GM18858 (cell line): Measurements from ENCODE around the gene DDAH2.

Experiments used
- ATAC-seq: cut with Tn5 transposase; IDR thresholded peaks from one replicate; pipeline ENCODE4 v1.9.1; 2021; ENCODE audit not compliant: unreplicated experiment

Gene DDAH2

DNA sequence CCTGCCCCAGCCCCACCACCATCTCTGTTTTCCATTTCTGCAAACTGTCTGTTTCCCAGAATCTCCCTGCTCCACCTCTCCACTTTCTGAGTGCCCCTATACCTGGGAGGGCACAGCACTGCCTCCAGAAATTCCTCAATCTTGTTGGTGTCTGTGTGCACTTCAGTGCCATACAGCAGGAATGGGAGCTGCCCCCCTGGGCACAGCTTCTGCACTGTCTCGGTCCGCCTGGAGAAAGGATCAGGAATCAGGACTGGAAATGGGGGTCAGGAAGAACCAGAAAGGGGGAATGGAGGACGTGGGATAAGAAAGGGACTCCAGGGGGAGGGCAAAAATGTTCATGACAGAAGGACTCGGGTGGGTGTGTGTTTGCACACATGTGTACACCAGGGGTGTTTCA, 4.6 kb upstream of the DDAH2 start:
- no peak for ATAC-seq

DNA sequence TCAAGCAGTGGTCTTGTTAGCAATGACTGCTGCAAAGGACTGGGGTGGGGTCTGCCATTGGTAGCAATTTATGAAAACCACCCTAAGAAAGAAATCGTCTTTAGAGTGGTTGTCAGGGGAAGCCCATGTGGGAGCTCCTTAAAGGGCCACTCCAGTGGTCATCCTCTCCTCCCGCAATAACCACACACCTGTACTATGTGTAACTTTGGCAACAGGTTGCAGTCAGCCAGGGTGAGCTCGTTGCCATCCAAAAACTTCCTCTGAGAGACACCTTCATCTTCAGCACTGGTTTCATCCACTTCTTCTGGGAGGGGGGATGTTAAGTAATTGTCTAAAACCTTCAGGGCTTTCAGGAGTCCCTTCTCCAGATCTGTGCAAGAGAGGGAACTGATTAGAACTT, 2.9 kb upstream of the DDAH2 start:
- ATAC-seq, result no peak

DNA sequence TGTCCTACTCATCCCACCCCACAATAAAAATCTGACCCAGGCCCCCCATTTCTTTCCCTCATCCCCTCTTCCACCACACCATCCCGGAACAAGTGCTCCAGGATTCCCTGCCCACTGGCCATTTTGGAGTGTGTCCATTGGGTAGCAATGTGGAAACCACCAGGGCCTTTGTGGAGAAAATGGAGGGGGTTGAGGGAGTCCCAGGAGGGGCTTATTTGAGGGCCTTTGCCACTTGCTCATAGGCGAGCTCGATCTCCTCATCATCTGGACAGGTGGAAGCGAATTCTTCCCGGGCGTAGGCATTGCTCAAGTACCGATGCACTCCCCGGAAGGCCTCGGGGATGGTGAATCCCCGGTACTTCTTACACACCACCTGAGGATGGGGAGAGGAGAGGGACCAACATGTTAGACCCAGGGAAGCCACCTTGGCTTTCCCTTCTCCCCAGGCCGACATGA, 1.6 kb upstream of the DDAH2 start:
- ATAC-seq, result no peak

DNA sequence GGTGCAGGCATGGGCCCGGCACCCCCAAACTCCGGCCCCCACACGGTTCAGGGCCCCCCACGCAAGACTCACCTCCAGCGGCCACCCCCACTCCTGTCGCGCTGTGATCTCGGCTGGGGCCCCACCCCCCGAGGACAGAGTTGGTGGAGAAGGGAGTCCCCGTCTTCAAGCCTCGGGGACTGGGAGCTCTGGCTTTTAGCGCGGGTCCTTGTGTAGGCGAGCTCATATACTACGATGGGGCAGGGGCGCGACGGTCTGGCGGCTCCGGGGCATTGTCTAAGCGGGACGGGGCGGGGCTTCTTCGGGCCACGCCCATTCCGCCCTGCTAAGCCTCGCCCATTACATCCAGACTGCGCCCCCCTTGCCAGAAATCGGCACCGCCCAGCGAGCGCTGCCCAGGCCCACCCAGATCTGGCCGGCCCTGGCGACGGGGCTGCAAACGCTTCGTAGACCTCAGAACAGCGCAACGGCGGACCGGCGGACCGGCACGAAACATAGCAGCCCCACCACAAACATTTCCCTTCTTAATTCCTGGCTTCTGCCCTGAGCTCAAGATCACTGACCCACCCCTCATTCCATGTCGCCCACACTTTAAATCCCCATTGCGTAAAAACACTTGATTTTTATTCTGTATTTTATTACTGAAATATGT, 1.0 kb upstream of the DDAH2 start:
- no peak for ATAC-seq

DNA sequence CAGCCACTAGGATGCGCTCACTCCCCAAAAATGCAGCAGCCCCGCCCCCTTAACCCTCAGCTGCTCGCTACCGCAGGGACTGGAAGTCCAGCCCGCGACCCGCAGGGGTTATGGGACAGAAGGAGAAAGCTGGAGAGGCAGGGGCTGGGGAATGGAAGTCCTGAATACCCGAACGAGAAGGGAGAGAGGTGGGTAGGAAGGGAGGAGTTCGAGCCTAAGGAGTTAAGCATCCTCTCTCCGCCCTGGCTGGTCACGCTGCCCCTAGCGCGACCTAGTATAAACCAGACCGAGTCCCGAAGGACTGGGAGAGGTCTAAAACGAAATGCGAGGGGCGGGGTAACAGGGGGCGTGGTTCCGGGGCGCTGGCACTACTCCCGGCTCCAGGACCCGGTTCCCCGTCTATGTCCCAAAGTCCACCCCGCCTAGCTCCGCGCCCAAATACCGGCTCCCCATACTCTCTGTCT, 448 bp upstream of the DDAH2 start:
- ATAC-seq, result no peak

DNA sequence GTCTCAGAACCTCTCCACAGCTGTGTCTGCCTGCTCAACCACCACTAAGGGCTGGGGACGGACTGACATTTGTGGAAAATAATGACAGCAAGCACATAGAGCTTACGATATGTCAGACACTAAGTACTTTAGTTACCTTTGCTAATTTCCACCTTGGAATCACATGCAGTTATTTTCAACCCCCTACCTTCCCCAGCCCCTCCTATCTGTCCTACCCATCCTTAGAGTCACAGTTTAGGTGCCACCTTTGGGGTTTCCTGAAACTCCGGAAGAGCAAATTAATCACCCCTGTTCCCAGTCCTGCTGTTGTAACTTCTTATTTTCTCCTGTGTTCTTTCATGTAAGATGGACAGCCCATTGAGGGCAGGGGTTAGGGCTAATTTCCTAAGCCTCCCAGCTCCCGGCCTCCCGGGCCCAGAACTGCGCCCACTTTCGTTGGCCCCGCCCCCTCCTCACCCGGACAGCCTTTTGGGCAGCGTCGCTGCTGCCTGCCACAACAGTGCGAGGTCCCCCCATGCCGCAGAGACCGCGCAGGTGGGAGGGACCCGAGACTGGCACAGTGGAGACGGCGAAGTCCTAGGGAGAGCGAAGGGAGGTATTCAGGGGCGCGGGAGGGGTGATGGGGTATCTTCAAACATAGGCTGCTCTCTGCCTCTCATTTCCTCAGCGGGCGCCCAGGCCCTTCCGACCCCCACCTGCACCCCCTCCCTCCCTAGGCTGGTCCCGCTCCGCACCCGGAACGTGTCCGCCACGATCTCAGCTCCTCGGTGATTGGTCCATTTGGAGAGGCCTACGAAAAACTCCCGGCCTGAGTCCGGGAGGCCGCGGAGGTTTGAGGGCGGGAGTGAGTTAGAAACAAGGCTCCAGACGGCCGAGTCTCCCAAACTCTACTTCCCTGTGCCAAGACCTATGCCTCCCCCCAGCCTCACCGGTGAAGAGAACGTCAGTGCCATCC, 1.1 kb downstream of the DDAH2 start:
- ATAC-seq, result no peak

DNA sequence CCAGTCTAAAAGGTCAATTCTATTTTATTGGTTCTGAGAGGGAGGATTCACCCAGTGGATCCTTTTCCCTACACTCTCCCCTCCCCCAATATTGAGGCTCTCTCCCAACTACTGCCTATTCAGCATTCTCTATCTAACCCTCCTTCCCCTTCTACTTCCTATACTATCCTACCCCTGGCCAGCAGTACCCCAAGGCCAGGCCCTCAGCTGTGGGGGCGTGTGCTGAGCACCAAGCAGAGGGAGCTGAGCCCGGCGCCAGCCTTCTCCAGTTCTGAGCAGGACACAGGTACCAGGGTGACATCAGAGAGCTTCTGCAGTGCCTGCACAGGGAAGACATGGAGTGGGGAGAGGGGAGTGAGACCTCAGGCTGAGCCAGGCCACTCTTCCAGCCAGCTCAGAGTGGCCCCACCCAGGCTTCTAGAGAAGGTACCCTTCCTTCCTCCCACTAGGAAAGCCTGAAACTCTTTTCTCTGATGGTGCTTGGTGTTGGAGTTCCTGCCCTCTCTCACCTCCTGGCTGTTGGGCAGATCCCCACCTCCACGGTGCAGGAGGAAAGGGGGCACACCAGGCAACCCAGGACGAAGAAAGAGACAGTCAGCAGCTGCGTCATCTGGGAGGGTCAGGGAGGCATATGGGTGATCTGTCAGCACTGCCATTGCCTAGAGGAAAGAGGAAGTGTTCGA, 1.9 kb downstream of the DDAH2 start:
- ATAC-seq, result no peak

DNA sequence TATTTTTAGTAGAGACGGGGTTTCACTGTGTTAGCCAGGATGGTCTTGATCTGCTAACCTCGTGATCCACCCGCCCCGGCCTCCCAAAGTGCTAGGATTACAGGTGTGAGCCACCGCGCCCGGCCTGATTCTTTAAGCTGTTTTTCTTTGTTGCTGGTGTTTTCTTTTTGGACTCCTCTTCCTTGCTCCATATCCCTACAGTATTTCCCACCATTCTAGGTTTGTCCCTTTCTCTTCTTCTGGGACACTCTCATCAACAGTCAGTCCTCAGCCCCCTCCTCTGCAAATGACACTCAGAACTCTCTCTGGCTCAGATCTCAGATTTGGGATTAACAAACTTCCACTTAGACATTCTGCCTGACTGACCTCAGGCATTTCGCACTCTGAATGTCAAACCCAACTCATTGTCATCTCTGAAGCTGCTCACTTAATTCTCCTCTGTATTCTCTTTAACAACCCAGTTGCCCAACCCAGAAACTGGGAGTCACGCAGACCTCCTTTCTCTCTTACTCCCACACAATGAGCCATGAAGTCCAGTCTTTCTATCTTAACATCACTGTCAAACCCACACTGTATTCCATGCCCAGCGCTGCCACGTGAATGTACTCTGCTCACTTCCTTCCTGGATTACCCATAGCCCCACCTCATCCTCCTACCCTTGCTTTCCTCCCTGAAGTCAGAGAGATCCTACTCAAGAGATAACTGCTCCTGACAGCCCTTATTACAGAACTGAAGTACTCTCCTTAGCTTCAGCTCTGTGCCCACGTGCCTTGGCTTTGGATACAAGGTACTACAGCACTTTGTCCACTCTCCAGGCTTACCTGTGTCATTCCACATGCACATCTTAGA, 3.4 kb downstream of the DDAH2 start:
- ATAC-seq, result no peak

DNA sequence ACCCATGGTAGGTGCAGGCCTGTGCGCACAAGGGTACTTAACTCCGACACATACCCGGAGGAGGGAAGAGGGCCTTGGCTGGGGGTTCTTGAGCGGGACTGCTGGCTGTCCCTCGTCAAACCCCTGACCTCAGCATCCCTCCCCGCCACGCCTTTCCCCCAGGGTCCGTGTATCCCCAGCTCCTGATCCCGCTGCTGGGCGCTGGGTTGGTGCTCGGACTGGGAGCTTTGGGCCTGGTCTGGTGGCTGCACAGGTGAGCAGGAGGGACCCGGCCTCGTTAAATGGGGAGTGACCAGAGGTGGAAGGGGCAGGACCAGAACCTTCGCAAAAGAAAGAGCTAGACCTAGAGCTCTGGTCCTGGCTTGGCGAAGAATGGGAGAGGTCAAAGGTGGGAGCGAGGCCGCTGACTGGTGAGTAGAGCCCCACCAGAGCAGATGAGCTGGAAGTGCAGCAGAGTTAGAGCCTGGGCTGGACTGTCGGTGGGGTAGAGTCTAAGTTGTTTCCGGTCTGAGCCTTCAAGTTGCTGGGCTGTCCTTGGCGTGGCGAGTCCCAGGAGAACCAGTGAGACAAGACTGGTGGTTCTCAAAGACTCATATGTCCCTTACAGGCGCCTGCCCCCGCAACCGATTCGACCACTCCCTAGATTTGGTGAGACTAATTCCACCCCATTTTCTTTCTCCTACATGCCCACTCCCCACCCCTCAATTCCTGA, 5.0 kb downstream of the DDAH2 start:
- no peak for ATAC-seq

DNA sequence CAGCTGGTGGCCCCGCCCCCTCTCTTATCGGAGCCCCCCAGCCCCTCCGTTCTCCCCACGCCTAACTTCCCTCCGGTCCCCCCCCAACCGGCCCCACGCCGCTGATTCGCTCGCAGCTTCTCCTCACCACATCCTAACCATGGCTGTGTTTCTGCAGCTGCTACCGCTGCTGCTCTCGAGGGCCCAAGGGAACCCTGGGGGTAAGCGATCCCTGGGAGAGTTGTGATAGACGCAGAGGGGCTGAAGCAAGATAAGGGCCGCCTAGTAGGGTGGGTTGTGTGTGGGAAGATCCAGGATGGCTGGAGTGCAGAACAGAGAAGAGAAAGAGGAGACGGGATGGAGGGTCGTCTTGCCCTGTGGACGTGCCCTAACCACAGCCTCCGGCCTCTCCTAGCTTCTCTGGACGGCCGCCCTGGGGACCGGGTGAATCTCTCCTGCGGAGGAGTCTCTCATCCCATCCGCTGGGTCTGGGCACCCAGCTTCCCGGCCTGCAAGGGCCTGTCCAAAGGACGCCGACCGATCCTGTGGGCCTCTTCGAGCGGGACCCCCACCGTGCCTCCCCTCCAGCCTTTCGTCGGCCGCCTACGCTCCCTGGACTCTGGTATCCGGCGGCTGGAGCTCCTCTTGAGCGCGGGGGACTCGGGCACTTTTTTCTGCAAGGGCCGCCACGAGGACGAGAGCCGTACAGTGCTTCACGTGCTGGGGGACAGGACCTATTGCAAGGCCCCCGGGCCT, 5.7 kb downstream of the DDAH2 start, which contains the start of gene MPIG6B:
MPIG6B (plus strand) TSS at position 129 of the 735 bp plus-strand sequence; CDS start at position 140, 11 bp downstream.
- ATAC-seq, result no peak

DNA sequence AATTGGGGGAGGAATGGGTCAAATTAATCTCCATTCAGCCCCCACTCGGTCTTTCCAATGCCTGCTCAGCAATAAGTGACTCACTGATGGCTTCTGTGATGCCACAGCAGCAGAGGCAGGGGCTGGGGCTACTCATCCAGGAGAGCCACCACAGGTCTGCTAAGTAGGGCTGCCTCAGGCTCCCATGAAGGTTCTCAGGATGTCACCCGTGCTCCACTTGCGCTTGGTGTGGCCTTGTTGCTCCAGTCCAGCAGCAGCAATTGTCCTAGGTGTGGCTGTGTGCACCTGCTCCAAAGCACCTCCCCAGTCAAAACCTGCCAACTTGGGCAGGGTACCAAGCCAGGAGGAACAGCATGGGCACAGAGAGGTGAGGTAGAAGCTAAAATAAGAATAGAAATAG, 6.9 kb downstream of the DDAH2 start:
- ATAC-seq, result no peak

DNA sequence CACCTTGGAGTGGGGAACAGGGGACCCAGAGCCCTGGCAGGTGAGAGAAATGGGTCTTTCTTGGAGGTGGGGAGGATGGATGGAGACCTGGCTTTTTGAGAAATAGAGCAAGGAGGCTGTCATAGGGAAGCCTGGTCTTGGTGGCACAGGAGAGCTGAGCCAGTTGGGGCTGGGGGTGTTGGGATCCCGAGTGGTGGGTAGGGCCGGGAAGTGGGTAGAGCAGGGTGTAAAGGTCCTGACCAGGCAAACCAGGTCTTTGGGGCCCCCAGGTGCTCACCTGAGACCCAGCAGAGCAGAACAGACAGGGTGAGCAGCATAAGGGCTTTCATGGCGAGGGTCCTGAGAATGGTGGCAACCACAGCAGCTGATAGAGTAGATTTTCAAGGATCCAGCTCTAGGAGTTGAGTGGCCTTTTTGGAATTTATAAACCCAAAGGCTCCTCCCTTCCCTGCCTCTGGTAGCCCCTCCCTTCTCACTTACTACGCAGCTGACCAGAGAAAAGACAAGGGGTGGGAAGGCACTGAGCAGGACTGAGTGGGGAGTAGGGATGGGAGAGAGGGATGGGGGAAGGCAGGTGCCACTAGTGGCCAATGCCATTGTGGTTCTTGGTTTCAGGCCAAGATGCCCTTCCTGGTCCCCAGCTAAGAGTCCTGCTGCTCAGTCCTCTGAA, 7.6 kb downstream of the DDAH2 start, which contains the start of gene LY6G6C:
LY6G6C (minus strand) TSS at position 396 of the 670 bp plus-strand sequence; CDS start at position 329, 67 bp downstream.
- no peak for ATAC-seq

DNA sequence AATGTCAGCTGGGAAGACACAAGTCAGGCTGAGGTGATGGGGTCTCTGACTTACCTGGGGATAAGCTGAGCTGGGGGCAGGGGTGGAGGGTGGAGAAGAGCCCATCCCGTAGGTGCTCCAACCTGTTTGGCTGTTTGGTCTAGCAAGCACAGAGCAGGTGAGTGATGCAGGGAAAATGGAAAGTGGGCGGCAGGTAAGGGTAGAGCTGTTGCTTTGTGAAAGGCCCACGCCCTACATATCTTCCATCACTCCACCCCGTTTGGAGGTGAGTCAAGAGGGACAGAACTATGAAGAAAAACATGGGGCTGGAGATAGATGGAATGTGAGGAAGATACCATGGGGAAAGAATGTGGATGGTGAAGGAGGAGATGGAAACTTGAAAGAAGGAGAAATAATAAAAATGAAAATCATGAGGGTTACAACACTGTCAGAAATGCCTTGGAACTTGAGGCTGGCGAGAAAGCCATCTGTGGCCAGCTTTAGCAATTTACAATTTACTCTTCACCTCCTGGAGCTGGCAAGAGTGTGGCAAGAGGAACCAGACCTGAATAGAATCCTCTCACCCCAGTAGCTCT, 8.8 kb downstream of the DDAH2 start:
- ATAC-seq, result no peak

DNA sequence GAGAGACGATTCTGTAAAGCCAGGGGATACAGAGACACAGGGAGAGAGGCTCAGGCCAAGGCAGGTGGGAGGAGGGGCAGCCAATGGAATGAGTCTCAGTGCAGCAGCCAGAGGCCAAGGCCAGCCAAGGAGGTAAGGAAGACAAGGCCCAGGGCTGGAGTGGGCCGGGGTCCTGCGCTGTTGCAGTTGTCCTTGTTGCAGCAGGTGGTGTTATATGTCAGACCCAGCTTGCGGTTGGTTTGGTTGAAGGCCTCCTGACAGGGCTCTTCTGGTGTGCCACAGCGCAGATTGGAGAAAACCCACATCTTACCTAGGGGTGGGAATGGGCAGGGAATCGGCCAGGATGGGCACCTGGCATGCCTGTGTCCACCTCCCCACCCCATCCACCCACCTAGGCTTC, 10.1 kb downstream of the DDAH2 start:
- no peak for ATAC-seq

DNA sequence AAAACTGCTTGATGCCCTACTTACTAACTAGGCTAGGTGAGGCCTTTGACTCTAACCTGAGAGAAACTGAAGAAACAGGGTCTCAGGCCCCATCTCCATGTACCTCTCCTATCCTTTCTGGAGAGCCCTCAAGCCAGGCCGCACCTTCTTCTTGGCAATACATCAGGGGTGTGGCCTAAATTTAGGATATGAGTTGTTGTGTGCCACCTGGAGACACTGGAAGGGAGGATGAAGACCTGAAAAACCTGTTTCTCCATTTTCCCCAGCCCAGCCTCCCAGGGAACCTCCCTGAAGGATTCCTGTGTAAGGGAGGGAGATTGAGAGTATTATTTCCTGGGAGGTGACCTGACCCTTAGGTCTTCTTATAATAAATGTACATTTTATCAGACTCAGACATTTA, 10.8 kb downstream of the DDAH2 start:
- no peak for ATAC-seq

DNA sequence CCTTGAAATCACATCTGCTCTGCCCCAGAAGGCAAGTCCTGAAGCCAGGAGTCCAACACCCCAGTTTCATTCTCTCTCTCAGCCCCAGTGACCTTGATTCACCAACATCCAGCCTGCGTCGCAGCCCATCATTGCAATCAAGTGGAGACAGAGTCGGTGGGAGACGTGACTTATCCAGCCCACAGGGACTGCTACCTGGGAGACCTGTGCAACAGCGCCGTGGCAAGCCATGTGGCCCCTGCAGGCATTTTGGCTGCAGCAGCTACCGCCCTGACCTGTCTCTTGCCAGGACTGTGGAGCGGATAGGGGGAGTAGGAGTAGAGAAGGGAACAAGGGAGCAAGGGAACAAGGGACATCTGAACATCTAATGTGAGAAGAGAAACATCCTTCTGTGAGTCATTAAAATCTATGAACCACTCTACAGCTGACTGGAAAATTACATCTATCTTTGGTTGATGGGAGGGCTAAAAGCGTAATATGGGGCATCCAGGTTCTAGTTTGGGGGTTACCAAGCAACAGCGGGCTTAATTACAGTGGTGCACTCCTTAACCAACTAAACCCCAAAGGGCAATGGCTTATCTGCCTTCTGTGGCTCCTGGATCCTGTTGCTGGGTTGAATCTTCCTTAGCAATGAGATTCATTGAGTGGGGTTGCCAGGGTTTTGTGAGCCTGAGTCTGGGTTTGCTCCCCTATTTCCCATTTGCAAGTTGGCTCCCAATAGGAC, 11.4 kb downstream of the DDAH2 start:
- no peak for ATAC-seq
